Measurements from ENCODE around the gene DAG1.

The DAG1 gene

GRCh38 chr3:49469936-49470713, at the start of gene DAG1:
DAG1 (plus strand) TSS chr3:49470267; CDS start chr3:49510535, 40,268 bp downstream.
- no peak for TF ChIP-seq CTCF (IDR thresholded peaks at IDR 0.05)

GRCh38 chr3:49421890-49422378, 48.1 kb upstream of the DAG1 start:
- H3K27me3 ChIP-seq (ENCODE audit: control insufficient read depth, insufficient read depth, low read length), result no peaks in the 10 kb centered on the region
- H3K9me3 ChIP-seq (ENCODE audit: control insufficient read depth, low read length), result no peaks in the 10 kb centered on the region
- peak overlapping the region; percentile 9 for H3K4me2 ChIP-seq (ENCODE audit: low read length)
- peaks cover 7% of the 10 kb centered on the region for H3K79me2 ChIP-seq
- peak overlapping the region; percentile 51 for H3K9ac ChIP-seq
- peak overlapping the region; percentile 63 for H3K27ac ChIP-seq
- H3K4me3 ChIP-seq (ENCODE audit: low read depth, low read length), result no peak overlapping the region
- peak overlapping the region; percentile 81 for H2AFZ ChIP-seq
- TF ChIP-seq CTCF (IDR thresholded peaks at IDR 0.05), result no peak
- H3K36me3 ChIP-seq (ENCODE audit: control insufficient read depth, insufficient read depth, low read length), result no peaks in the 10 kb centered on the region
- peaks cover 12% of the 10 kb centered on the region for H3K4me1 ChIP-seq

More at GRCh38 chr3:49469936-49470713, at the start of gene DAG1:
- peaks cover 30% of the 10 kb centered on the region for H3K79me2 ChIP-seq
- no peaks in the 10 kb centered on the region for H3K9me3 ChIP-seq (ENCODE audit: control insufficient read depth, low read length)
- peak within 1 kb of the TSS; percentile 99 for H3K4me2 ChIP-seq (ENCODE audit: low read length)
- H3K4me3 ChIP-seq (ENCODE audit: low read depth, low read length), result peak within 1 kb of the TSS; percentile 95
- H3K27me3 ChIP-seq (ENCODE audit: control insufficient read depth, insufficient read depth, low read length), result no peaks in the 10 kb centered on the region
- H2AFZ ChIP-seq, result peak within 1 kb of the TSS; percentile 91
- no peaks in the 10 kb centered on the region for H3K36me3 ChIP-seq (ENCODE audit: control insufficient read depth, insufficient read depth, low read length)
- peaks cover 11% of the 10 kb centered on the region for H3K4me1 ChIP-seq
- H3K27ac ChIP-seq, result peak within 1 kb of the TSS; percentile 97
- H3K9ac ChIP-seq, result peak within 1 kb of the TSS; percentile 41

GRCh38 chr3:49422379-49423248, 47.5 kb upstream of the DAG1 start, which contains the start of gene AMT:
AMT (minus strand) TSS chr3:49422473; CDS start chr3:49422450, 23 bp downstream.
- Histone ChIP-seq H2AFZ (peak within 1 kb of the TSS; percentile 81), H3K4me2 (ENCODE audit: low read length) (peak within 1 kb of the TSS; percentile 9), H3K27ac (peak within 1 kb of the TSS; percentile 63), H3K9me3 (ENCODE audit: control insufficient read depth, low read length) (no peaks in the 10 kb centered on the region), H3K36me3 (ENCODE audit: control insufficient read depth, insufficient read depth, low read length) (no peaks in the 10 kb centered on the region), H3K9ac (peak within 1 kb of the TSS; percentile 51), H3K4me3 (ENCODE audit: low read depth, low read length) (no peak within 1 kb of the TSS), H3K27me3 (ENCODE audit: control insufficient read depth, insufficient read depth, low read length) (no peaks in the 10 kb centered on the region), H3K4me1 (peaks cover 12% of the 10 kb centered on the region), H3K79me2 (peaks cover 7% of the 10 kb centered on the region)
- no peak for TF ChIP-seq CTCF (IDR thresholded peaks at IDR 0.05)

- no peaks in the 10 kb centered on the region for H3K9me3 ChIP-seq (ENCODE audit: control insufficient read depth, low read length)
- H3K79me2 ChIP-seq, result peaks cover 9% of the 10 kb centered on the region
- H3K4me3 ChIP-seq (ENCODE audit: low read depth, low read length), result no peak overlapping the region
- no peak for TF ChIP-seq CTCF (IDR thresholded peaks at IDR 0.05)
- no peak overlapping the region for H2AFZ ChIP-seq
- no peak overlapping the region for H3K4me2 ChIP-seq (ENCODE audit: low read length)
- no peaks in the 10 kb centered on the region for H3K27me3 ChIP-seq (ENCODE audit: control insufficient read depth, insufficient read depth, low read length)
- no peak overlapping the region for H3K27ac ChIP-seq
- no peaks in the 10 kb centered on the region for H3K36me3 ChIP-seq (ENCODE audit: control insufficient read depth, insufficient read depth, low read length)
- no peak overlapping the region for H3K9ac ChIP-seq
- peaks cover 15% of the 10 kb centered on the region for H3K4me1 ChIP-seq
Observed at GRCh38 chr3:49424816-49425215, 45.3 kb upstream of the DAG1 start.
